HEK293T (cell line): ENCODE measurements around the gene TIMM8A.

Experiments
- CTCF ChIA-PET: fragments of 350-600 bp; formaldehyde crosslinking; extraction: SDS; loops from one replicate; lab custom pipeline; 2021; ENCODE audit warnings: antibody characterized with exemption, inconsistent platforms; lab: Yijun Ruan, JAX
- POLR2A ChIA-PET: fragments of 350-600 bp; formaldehyde crosslinking; extraction: SDS; loops from one replicate; lab custom pipeline; 2020; ENCODE audit warnings: antibody characterized with exemption, inconsistent platforms; lab: Yijun Ruan, JAX
- DNase-seq: peaks from one replicate; pipeline ENCODE4 v3.0.0; 2012; ENCODE audit warnings: mixed read lengths; ENCODE audit errors: extremely low spot score
- ARNT ChIP-seq: fragments of 450-650 bp; IDR thresholded peaks from 2 replicates; pipeline ENCODE4 v1.6.1; 2017; ENCODE audit warnings: mild to moderate bottlenecking
- BHLHE40 ChIP-seq: fragments of 450-650 bp; IDR thresholded peaks from 2 replicates; pipeline ENCODE4 v1.6.1; 2016; ENCODE audit warnings: mild to moderate bottlenecking, moderate library complexity, borderline replicate concordance
- CTBP1 ChIP-seq: fragments of 450-650 bp; IDR thresholded peaks from 2 replicates; pipeline ENCODE4 v1.6.1; 2016; ENCODE audit warnings: borderline replicate concordance
- ELF4 ChIP-seq: fragments of 450-650 bp; IDR thresholded peaks from 2 replicates; pipeline ENCODE4 v1.6.1; 2017; ENCODE audit warnings: antibody characterized with exemption
- FOXA1 ChIP-seq: fragments of 450-650 bp; IDR thresholded peaks from 2 replicates; pipeline ENCODE4 v1.6.1; 2016; ENCODE audit warnings: mild to moderate bottlenecking
- FOXK2 ChIP-seq: fragments of 450-650 bp; IDR thresholded peaks from 2 replicates; pipeline ENCODE4 v1.6.1; 2016; ENCODE audit warnings: mild to moderate bottlenecking
- FOXM1 ChIP-seq: fragments of 450-650 bp; IDR thresholded peaks from 2 replicates; pipeline ENCODE4 v1.6.1; 2017; ENCODE audit warnings: mild to moderate bottlenecking, borderline replicate concordance
- HDGF ChIP-seq: fragments of 450-650 bp; IDR thresholded peaks from 2 replicates; pipeline ENCODE4 v1.6.1; 2017; ENCODE audit warnings: antibody characterized with exemption, borderline replicate concordance
- L3MBTL2 ChIP-seq: fragments of 450-650 bp; conservative IDR thresholded peaks from 2 replicates; pipeline ENCODE4 v1.6.1; 2016; ENCODE audit warnings: mild to moderate bottlenecking
- LEF1 ChIP-seq: fragments of 450-650 bp; IDR thresholded peaks from 2 replicates; pipeline ENCODE4 v1.6.1; 2017; ENCODE audit warnings: mild to moderate bottlenecking, borderline replicate concordance
- NFRKB ChIP-seq: fragments of 450-650 bp; IDR thresholded peaks from 2 replicates; pipeline ENCODE4 v1.6.1; 2016; ENCODE audit warnings: mild to moderate bottlenecking, moderate library complexity
- PKNOX1 ChIP-seq: fragments of 450-650 bp; IDR thresholded peaks from 2 replicates; pipeline ENCODE4 v1.6.1; 2016
- SP1 ChIP-seq: fragments of 450-650 bp; IDR thresholded peaks from 2 replicates; pipeline ENCODE4 v1.6.1; 2017
- SUZ12 ChIP-seq: fragments of 450-650 bp; IDR thresholded peaks from 2 replicates; pipeline ENCODE4 v1.6.1; 2016; ENCODE audit warnings: mild to moderate bottlenecking
- TARDBP ChIP-seq: fragments of 450-650 bp; IDR thresholded peaks from 2 replicates; pipeline ENCODE4 v1.6.1; 2016
- ZNF384 ChIP-seq: fragments of 450-650 bp; IDR thresholded peaks from 2 replicates; pipeline ENCODE4 v1.6.1; 2016

TIMM8A gene

GRCh38 chrX:101390664-101391525 lies 42.4 kb upstream of the TIMM8A start, which contains the start of gene RPL36A:
Gene RPL36A, plus strand, starts transcription at chrX:101391011. Its CDS starts 33 bp downstream, at chrX:101391044.
- ChIA-PET POLR2A (interaction anchor here (0.8 to 2.8 kb wide), 31 partner anchors 9 to 341 kb away, joined by 3 to 95 read pairs (median 5); partner anchors contain the start of genes GLA, HNRNPH2 and TIMM8A), CTCF (interaction anchor here (0.6 to 2.1 kb wide), 5 partner anchors 15 to 44 kb away, joined by 3 to 7 read pairs (median 4); partner anchors contain the start of gene TIMM8A)
- peak; percentile 92 for DNase-seq
- TF ChIP-seq CTBP1 = no peak
- TF ChIP-seq L3MBTL2 = peak; percentile 90
- no peak for TF ChIP-seq PKNOX1
- 0 out of 2 replicates have a peak, but pooled peaks have one; percentile 19 for TF ChIP-seq ARNT
- TF ChIP-seq TARDBP = no peak
- 0 out of 2 replicates have a peak, but pooled peaks have one; percentile 26 for TF ChIP-seq FOXM1
- peak; percentile 94 for TF ChIP-seq ELF4
- TF ChIP-seq LEF1 = no peak
- TF ChIP-seq SP1 = no peak
- TF ChIP-seq SUZ12 = no peak
- TF ChIP-seq HDGF = no peak
- peak; percentile 85 for TF ChIP-seq NFRKB
- no peak for TF ChIP-seq FOXK2
- no peak; the same call in 1 of the 2 replicates for TF ChIP-seq BHLHE40
- TF ChIP-seq FOXA1 = no peak

GRCh38 chrX:101388604-101389003 lies 40.1 kb upstream of the TIMM8A start:
- ChIA-PET POLR2A (interaction anchor here (0.5 to 1.7 kb wide), 2 partner anchors 40 to 133 kb away, joined by 5 to 7 read pairs; partner anchors contain the start of gene TIMM8A), CTCF (interaction anchor here (1.0 kb wide), 1 partner anchor 30 kb away, joined by 3 read pairs; no protein-coding TSS in a partner anchor)
- TF ChIP-seq SP1 (no peak), BHLHE40 (no peak), ELF4 (no peak), PKNOX1 (no peak), NFRKB (no peak), ZNF384 (no peak), FOXA1 (no peak), CTBP1 (no peak), LEF1 (no peak), L3MBTL2 (no peak), SUZ12 (no peak), HDGF (no peak), ARNT (no peak), FOXM1 (no peak), TARDBP (no peak), FOXK2 (no peak)
- DNase-seq = no peak

GRCh38 chrX:101386542-101386885 lies 38.0 kb upstream of the TIMM8A start:
- ChIA-PET CTCF (no interaction called here), POLR2A (no interaction called here)
- TF ChIP-seq CTBP1 (no peak), HDGF (no peak), NFRKB (no peak), FOXA1 (no peak), FOXM1 (no peak), SP1 (no peak)
- no peak for DNase-seq

GRCh38 chrX:101385795-101386541 lies 37.4 kb upstream of the TIMM8A start, which contains the start of gene BTK:
Gene BTK, minus strand, starts transcription at chrX:101386191. Its CDS starts 10,907 bp downstream, at chrX:101375284.
- TF ChIP-seq HDGF (no peak), ELF4 (no peak), ARNT (no peak), SP1 (no peak), SUZ12 (no peak), BHLHE40 (no peak), CTBP1 (no peak), ZNF384 (no peak), FOXK2 (no peak), L3MBTL2 (no peak), NFRKB (no peak), LEF1 (no peak)
- POLR2A ChIA-PET = interaction anchor here (1.0 kb wide), 1 partner anchor 10 kb away, joined by 3 read pairs; no protein-coding TSS in a partner anchor
- DNase-seq = no peak
- CTCF ChIA-PET = no interaction called here

GRCh38 chrX:101385026-101385684 lies 36.6 kb upstream of the TIMM8A start:
- peak; percentile 39; the same call in 1 of the 2 replicates for TF ChIP-seq CTBP1
- no peak for TF ChIP-seq FOXM1
- CTCF ChIA-PET = no interaction called here
- POLR2A ChIA-PET = interaction anchor here (1.0 kb wide), 1 partner anchor 11 kb away, joined by 3 read pairs; no protein-coding TSS in a partner anchor
- no peak for DNase-seq
